CD4-positive, alpha-beta T cell (primary cell): Measurements from ENCODE around the gene AUTS2. TPM values are rescaled to one million over a fixed set of nuclear protein-coding genes. Genes with fewer than 3 reads are reported as not detected.

ENCODE experiments used
- ATAC-seq: fragments of 200-7000 bp; cut with Tn5 transposase; one replicate; pipeline ENCODE4 v1.10.0; 2022; ENCODE audit warnings: mild to moderate bottlenecking; ENCODE audit not compliant: poor library complexity
- CTCF ChIA-PET: fragments of 350-600 bp; sonication (Branson Sonifier 250); formaldehyde crosslinking; loops from one replicate; lab custom pipeline; 2021; ENCODE audit warnings: antibody characterized with exemption, inconsistent platforms; lab: Charles Lee
- POLR2A ChIA-PET: fragments of 350-600 bp; sonication (Branson Sonifier 250); formaldehyde crosslinking; loops from one replicate; lab custom pipeline; 2021; ENCODE audit warnings: antibody characterized with exemption, inconsistent platforms; lab: Charles Lee
- DNase-seq, 14 experiments: peaks; one replicate each; pipeline ENCODE4 v3.0.0-alpha.2; 2013 to 2020; ENCODE audit warnings: mixed read lengths in 2 of 14
- H3K27ac ChIP-seq, 2 donors: one replicate each; pipeline versions ENCODE4 v1.5.1 to v1.7.0; 2013; ENCODE audit warnings: low read length in 2 of 2, low read depth in 1 of 2, mild to moderate bottlenecking in 1 of 2
- H3K27me3 ChIP-seq, 2 experiments: 1 replicate in 1 of 2; 2 replicates in 1 of 2; pipeline versions ENCODE4 v1.6.1 to v1.7.0; 2013; ENCODE audit warnings: low read length in 2 of 2, control low read depth in 1 of 2, mild to moderate bottlenecking in 1 of 2, moderate library complexity in 1 of 2; ENCODE audit not compliant: insufficient read depth in 2 of 2, control insufficient read depth in 1 of 2
- H3K36me3 ChIP-seq: one replicate; pipeline ENCODE4 v1.6.1; 2013; ENCODE audit warnings: low read length, control low read depth; ENCODE audit not compliant: insufficient read depth
- H3K4me1 ChIP-seq: one replicate; pipeline ENCODE4 v1.6.1; 2013; ENCODE audit warnings: low read length, control low read depth; ENCODE audit not compliant: insufficient read depth
- H3K4me3 ChIP-seq: one replicate; pipeline ENCODE4 v1.5.1; 2013; ENCODE audit warnings: mild to moderate bottlenecking, low read length, moderate library complexity
- H3K9me3 ChIP-seq, 2 experiments: 1 replicate in 1 of 2; 2 replicates in 1 of 2; pipeline versions ENCODE4 v1.6.1 to v1.7.0; 2013; ENCODE audit warnings: low read length in 2 of 2, mild to moderate bottlenecking in 2 of 2, control low read depth in 1 of 2, moderate library complexity in 1 of 2; ENCODE audit not compliant: control insufficient read depth in 1 of 2, insufficient read depth in 1 of 2
- H3K27ac Mint-ChIP-seq: one replicate; pipeline ENCODE4 v1.8.0; 2020; ENCODE audit warnings: mixed read lengths
- H3K27me3 Mint-ChIP-seq: one replicate; pipeline ENCODE4 v1.8.0; 2021; ENCODE audit warnings: mixed read lengths
- H3K36me3 Mint-ChIP-seq: one replicate; pipeline ENCODE4 v1.8.0; 2021; ENCODE audit warnings: low read depth, mixed read lengths
- H3K4me1 Mint-ChIP-seq: one replicate; pipeline ENCODE4 v1.8.0; 2021; ENCODE audit warnings: low read depth, mixed read lengths
- H3K4me3 Mint-ChIP-seq: one replicate; pipeline ENCODE4 v1.8.0; 2020; ENCODE audit warnings: mild to moderate bottlenecking, mixed read lengths
- H3K9me3 Mint-ChIP-seq: one replicate; pipeline ENCODE4 v1.8.0; 2020; ENCODE audit warnings: mixed read lengths
- intact Hi-C, 2 experiments: fragments of 100-400 bp; cut with DNase I in 1 of 2; cut with micrococcal nuclease in 1 of 2; formaldehyde crosslinking; loops; one replicate each; pipeline versions ENCODE4 v1.15.1 to v1.9.0; 2023 to 2025; cut with DNase I, micrococcal nuclease
- total RNA-seq, 174 experiments: library from RNA in 2 of 174; stranded (reverse) in 2 of 174; gene quantifications; one replicate each; pipeline ENCODE4 v1.2.3 and lab custom pipeline; 2021 to 2026
- TF ChIP-seq, protein P1 (sequence below): fragments of 200-600 bp; IDR thresholded peaks from one replicate; pipeline ENCODE4 v1.8.0; 2022; ENCODE audit warnings: antibody characterized with exemption, mild to moderate bottlenecking

Gene AUTS2
- total RNA-seq, 2 experiments from 2014 or later = 43.6 to 47.6 TPM

DNA sequence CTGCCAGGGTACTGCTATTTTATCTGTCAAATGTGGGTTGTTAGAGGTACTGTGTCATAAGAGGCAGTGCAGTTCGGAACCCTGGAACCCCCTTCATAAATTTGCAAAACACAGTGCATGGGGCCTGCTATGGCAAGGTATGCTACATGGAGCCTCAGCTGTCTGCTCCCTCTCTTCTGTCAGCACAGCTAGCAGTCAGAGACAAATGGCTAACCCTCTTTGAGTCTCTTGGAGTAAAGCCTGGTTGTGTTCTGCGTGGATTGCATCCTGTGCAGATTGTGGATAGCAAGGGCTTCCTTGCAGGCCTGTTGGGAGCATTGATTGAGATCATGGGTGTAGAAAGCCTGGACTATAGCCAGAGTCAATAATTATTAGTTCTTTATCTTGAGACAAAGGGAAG, 397.8 kb downstream of the AUTS2 start:
- ChIA-PET CTCF (no interaction called here), POLR2A (no interaction called here)
- no peaks in the 10 kb centered on the region for H3K27me3 Mint-ChIP-seq
- DNase-seq = no peak
- H3K4me3 ChIP-seq = no peak overlapping the region
- H3K4me1 ChIP-seq = no peaks in the 10 kb centered on the region
- intact Hi-C loops = no loop called here
- TF ChIP-seq, protein P1, sequence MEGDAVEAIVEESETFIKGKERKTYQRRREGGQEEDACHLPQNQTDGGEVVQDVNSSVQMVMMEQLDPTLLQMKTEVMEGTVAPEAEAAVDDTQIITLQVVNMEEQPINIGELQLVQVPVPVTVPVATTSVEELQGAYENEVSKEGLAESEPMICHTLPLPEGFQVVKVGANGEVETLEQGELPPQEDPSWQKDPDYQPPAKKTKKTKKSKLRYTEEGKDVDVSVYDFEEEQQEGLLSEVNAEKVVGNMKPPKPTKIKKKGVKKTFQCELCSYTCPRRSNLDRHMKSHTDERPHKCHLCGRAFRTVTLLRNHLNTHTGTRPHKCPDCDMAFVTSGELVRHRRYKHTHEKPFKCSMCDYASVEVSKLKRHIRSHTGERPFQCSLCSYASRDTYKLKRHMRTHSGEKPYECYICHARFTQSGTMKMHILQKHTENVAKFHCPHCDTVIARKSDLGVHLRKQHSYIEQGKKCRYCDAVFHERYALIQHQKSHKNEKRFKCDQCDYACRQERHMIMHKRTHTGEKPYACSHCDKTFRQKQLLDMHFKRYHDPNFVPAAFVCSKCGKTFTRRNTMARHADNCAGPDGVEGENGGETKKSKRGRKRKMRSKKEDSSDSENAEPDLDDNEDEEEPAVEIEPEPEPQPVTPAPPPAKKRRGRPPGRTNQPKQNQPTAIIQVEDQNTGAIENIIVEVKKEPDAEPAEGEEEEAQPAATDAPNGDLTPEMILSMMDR = no peak
- H3K9me3 ChIP-seq = no peaks in the 10 kb centered on the region
- H3K27ac Mint-ChIP-seq = no peak overlapping the region
- H3K36me3 Mint-ChIP-seq = no peaks in the 10 kb centered on the region
- H3K27me3 ChIP-seq = no peaks in the 10 kb centered on the region
- no peaks in the 10 kb centered on the region for H3K4me1 Mint-ChIP-seq
- no peak for ATAC-seq
- no peaks in the 10 kb centered on the region for H3K9me3 Mint-ChIP-seq
- no peaks in the 10 kb centered on the region for H3K36me3 ChIP-seq
- no peak overlapping the region for H3K27ac ChIP-seq
- H3K4me3 Mint-ChIP-seq = no peak overlapping the region

DNA sequence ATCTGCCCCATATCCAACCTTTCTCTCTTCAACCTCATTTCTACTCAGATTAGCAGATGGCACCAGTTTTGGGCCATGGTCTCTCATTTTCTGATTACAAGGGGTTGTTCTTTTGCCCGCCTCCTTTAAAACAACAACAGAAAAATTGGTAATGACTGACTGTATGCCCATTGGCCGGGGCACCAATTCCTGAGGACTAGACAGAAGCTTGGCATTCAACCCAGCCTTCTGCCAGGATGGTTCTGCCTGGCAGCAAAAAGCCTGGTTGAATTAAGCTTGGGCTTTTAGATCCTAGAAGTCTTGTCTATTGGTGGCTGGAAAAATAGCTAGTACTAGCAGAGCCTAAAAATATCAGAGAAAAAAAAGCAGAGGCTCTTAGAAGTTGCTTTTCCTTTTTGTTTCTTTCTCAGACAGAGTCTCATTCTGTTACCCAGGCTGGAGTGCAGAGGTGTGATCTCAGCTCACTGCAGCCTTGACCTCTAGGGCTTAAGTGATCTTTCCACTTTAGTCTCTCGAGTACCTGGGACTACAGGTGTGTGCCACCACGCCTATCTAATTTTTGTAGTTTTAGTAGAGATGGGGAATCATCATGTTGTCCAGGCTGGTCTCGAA, 402.6 kb downstream of the AUTS2 start:
- no peaks in the 10 kb centered on the region for H3K9me3 ChIP-seq
- H3K4me1 Mint-ChIP-seq = peaks cover 5% of the 10 kb centered on the region
- H3K27ac ChIP-seq = no peak overlapping the region
- no peak for ATAC-seq
- H3K27ac Mint-ChIP-seq = no peak overlapping the region
- H3K36me3 ChIP-seq = no peaks in the 10 kb centered on the region
- no peaks in the 10 kb centered on the region for H3K27me3 ChIP-seq
- H3K4me3 ChIP-seq = no peak overlapping the region
- no peaks in the 10 kb centered on the region for H3K27me3 Mint-ChIP-seq
- H3K36me3 Mint-ChIP-seq = no peaks in the 10 kb centered on the region
- H3K4me1 ChIP-seq = no peaks in the 10 kb centered on the region
- DNase-seq = no peak
- no peak overlapping the region for H3K4me3 Mint-ChIP-seq
- no peaks in the 10 kb centered on the region for H3K9me3 Mint-ChIP-seq
- TF ChIP-seq, protein P1 = no peak
- POLR2A ChIA-PET = no interaction called here
- intact Hi-C loops = no loop called here
- CTCF ChIA-PET = no interaction called here

DNA sequence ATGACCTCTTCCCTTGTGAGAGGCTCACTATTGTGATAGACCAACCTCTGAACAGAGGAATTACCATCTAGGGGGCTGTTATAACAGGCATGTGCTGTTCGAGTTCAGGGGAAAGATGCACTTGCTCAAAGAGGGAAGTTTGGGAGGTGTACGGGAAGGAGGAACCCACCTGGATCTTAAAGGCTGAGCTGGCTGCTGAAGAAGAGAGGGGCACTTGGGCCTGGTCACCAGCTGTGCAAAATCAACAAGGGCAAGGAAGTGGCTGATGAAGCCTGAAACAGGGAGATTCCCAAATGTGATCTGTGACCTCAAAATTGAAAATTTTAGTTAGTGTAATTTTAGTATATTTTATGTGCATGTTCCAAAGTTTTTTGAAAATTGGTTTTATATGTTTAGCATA, 407.2 kb downstream of the AUTS2 start:
- no peaks in the 10 kb centered on the region for H3K4me1 ChIP-seq
- Mint-ChIP-seq H3K9me3 (no peaks in the 10 kb centered on the region), H3K4me3 (no peak overlapping the region), H3K27me3 (no peaks in the 10 kb centered on the region), H3K36me3 (no peaks in the 10 kb centered on the region), H3K27ac (no peak overlapping the region), H3K4me1 (peaks cover 17% of the 10 kb centered on the region)
- TF ChIP-seq, protein P1 = no peak
- no peak overlapping the region for H3K4me3 ChIP-seq
- POLR2A ChIA-PET = no interaction called here
- no peaks in the 10 kb centered on the region for H3K36me3 ChIP-seq
- no peak for ATAC-seq
- H3K9me3 ChIP-seq = no peaks in the 10 kb centered on the region
- no peak for DNase-seq
- H3K27ac ChIP-seq = no peak overlapping the region
- H3K27me3 ChIP-seq = no peaks in the 10 kb centered on the region
- intact Hi-C loops = no loop called here
- CTCF ChIA-PET = interaction anchor here (0.9 kb wide), 1 partner anchor 17 kb away, joined by 3 read pairs; no protein-coding TSS in a partner anchor
